HepG2 (cell line): Measurements from ENCODE around the gene CAPN15. TPM values are rescaled to one million over a fixed set of nuclear protein-coding genes. Genes with fewer than 3 reads are reported as not detected.

Experiments used
- ARID2 ChIP-seq: sonication (generic); formaldehyde crosslinking; IDR thresholded peaks from 2 replicates; pipeline ENCODE4 v1.8.1; 2022; ENCODE audit warnings: mild to moderate bottlenecking, missing genetic modification reagents, borderline replicate concordance
- ATRX ChIP-seq: sonication (generic); formaldehyde crosslinking; IDR thresholded peaks from 2 replicates; pipeline ENCODE4 v1.4.0; 2020; ENCODE audit warnings: missing genetic modification reagents, borderline replicate concordance
- CENPBD1 ChIP-seq: sonication (generic); formaldehyde crosslinking; IDR thresholded peaks from 2 replicates; pipeline ENCODE4 v1.8.0; 2022; ENCODE audit warnings: missing genetic modification reagents, low read depth, mild to moderate bottlenecking, borderline replicate concordance
- EP300 ChIP-seq, 3 experiments: sonication (generic) in 1 of 3; formaldehyde crosslinking in 1 of 3; IDR thresholded peaks; 2 replicates each; pipeline versions ENCODE4 v1.5.1 to v1.6.1; 2011 to 2020; ENCODE audit warnings: low read depth in 2 of 3, low read length in 2 of 3, borderline replicate concordance in 1 of 3, improper control_type of control experiment in 1 of 3, mild to moderate bottlenecking in 1 of 3, missing genetic modification reagents in 1 of 3, moderate library complexity in 1 of 3
- HDAC2 ChIP-seq: sonication (generic); formaldehyde crosslinking; IDR thresholded peaks from 2 replicates; pipeline ENCODE4 v1.4.0; 2020; ENCODE audit warnings: missing genetic modification reagents
- ISX ChIP-seq: sonication (generic); formaldehyde crosslinking; conservative IDR thresholded peaks from 2 replicates; pipeline ENCODE4 v1.5.0; 2020; ENCODE audit warnings: missing genetic modification reagents
- KIAA2018 ChIP-seq: sonication (generic); formaldehyde crosslinking; IDR thresholded peaks from 2 replicates; pipeline ENCODE4 v1.5.0; 2020; ENCODE audit warnings: mild to moderate bottlenecking, missing genetic modification reagents, borderline replicate concordance
- USF2 ChIP-seq, 2 experiments: sonication (generic) in 1 of 2; formaldehyde crosslinking in 1 of 2; IDR thresholded peaks; 2 replicates each; pipeline versions ENCODE4 v1.5.1 to v1.6.1; 2011 to 2020; ENCODE audit warnings: borderline replicate concordance in 1 of 2, low read depth in 1 of 2, low read length in 1 of 2, mild to moderate bottlenecking in 1 of 2, missing genetic modification reagents in 1 of 2, moderate library complexity in 1 of 2
- ZFP82 ChIP-seq: sonication (generic); formaldehyde crosslinking; IDR thresholded peaks from 2 replicates; pipeline ENCODE4 v1.5.1; 2020; ENCODE audit warnings: mild to moderate bottlenecking, missing genetic modification reagents, borderline replicate concordance
- ZKSCAN5 ChIP-seq: sonication (generic); formaldehyde crosslinking; IDR thresholded peaks from 2 replicates; pipeline ENCODE4 v1.5.1; 2020; ENCODE audit warnings: mild to moderate bottlenecking, missing genetic modification reagents
- ZKSCAN8 ChIP-seq: IDR thresholded peaks from 2 replicates; pipeline ENCODE4 v1.6.1; 2016; ENCODE audit warnings: borderline replicate concordance, missing genetic modification reagents, missing compliant biosample characterization
- ZNF282 ChIP-seq: fragments of 450-650 bp; IDR thresholded peaks from 2 replicates; pipeline ENCODE4 v1.6.1; 2018; ENCODE audit not compliant: partially characterized antibody
- ZNF337 ChIP-seq: sonication (generic); formaldehyde crosslinking; IDR thresholded peaks from 2 replicates; pipeline ENCODE4 v1.5.1; 2020; ENCODE audit warnings: missing genetic modification reagents, low read depth, mild to moderate bottlenecking, borderline replicate concordance
- ZNF350 ChIP-seq: sonication (generic); formaldehyde crosslinking; IDR thresholded peaks from 2 replicates; pipeline ENCODE4 v1.4.0; 2020; ENCODE audit warnings: mild to moderate bottlenecking, low read depth, missing genetic modification reagents, borderline replicate concordance
- ZNF597 ChIP-seq: sonication (generic); formaldehyde crosslinking; IDR thresholded peaks from 2 replicates; pipeline ENCODE4 v1.5.0; 2020; ENCODE audit warnings: missing genetic modification reagents
- polyA plus RNA-seq, 8 experiments: library from polyadenylated mRNA; depleted of rRNA in 3 of 8; stranded (reverse) in 7 of 8; unstranded in 1 of 8; fragments of >200 nt; fragmentation: Illumina TruSeq in 4 of 8; extraction: Trizol in 4 of 8; gene quantifications; 2 replicates each; pipeline versions ENCODE4 v1.2.1 to v1.2.3, GENCODE V29; 2011 to 2016; ENCODE audit warnings: low read depth in 4 of 8, missing spikeins in 1 of 8, mixed read lengths in 1 of 8; ENCODE audit not compliant: insufficient read depth in 1 of 8
- total RNA-seq, 5 experiments: library from RNA; depleted of rRNA; stranded (reverse); fragments of >200 nt; fragmentation: Illumina TruSeq; extraction: Trizol; gene quantifications; 2 replicates each; pipeline ENCODE4 v1.2.3, GENCODE V29; 2016; ENCODE audit warnings: low read depth in 1 of 5

Gene CAPN15
- total and polyA plus RNA-seq, 2 of the 13 experiments (the other 11 are each of a cell fraction or from before 2014, with no cell fraction given), result 14.9 to 24.5 TPM

GRCh38 chr16:502179-502943, 25.2 kb upstream of the CAPN15 start (continued):
- no peak for TF ChIP-seq KIAA2018 (CRISPR knock-in tag)
- TF ChIP-seq ZNF350, result no peak
- no peak for TF ChIP-seq USF2 (IDR thresholded peaks at IDR 0.05; ENCODE audit: low read depth, low read length)
- TF ChIP-seq USF2 (CRISPR knock-in tag; IDR thresholded peaks at IDR 0.05; ENCODE audit: borderline replicate concordance), result no peak; the same call in 1 of the 2 replicates
- peak; percentile 17 to 56; a peak in 2 of 4 replicates for TF ChIP-seq EP300 (IDR thresholded peaks at IDR 0.05; ENCODE audit: low read depth in 2 of 2, low read length in 2 of 2)
- peak; percentile 32; the same call in 1 of the 2 replicates for TF ChIP-seq EP300 (CRISPR knock-in tag; IDR thresholded peaks at IDR 0.05; ENCODE audit: borderline replicate concordance)
- no peak for TF ChIP-seq ISX (CRISPR knock-in tag)
- TF ChIP-seq HDAC2 (CRISPR knock-in tag), result peak; percentile 80
- TF ChIP-seq ZKSCAN8 (CRISPR knock-in tag), result peak; percentile 62; the same call in 1 of the 2 replicates
- TF ChIP-seq ARID2, result no peak
- no peak for TF ChIP-seq ATRX (CRISPR knock-in tag)
- TF ChIP-seq ZNF282, result no peak
- no peak; the same call in 1 of the 2 replicates for TF ChIP-seq ZKSCAN5 (CRISPR knock-in tag)
- TF ChIP-seq ZNF597 (CRISPR knock-in tag), result no peak
- peak; percentile 50; the same call in 1 of the 2 replicates for TF ChIP-seq ZNF337 (CRISPR knock-in tag)
- TF ChIP-seq CENPBD1 (CRISPR knock-in tag), result no peak
- no peak for TF ChIP-seq ZFP82
